ENCODE results near the gene CARD11. TPM values are rescaled to one million over a fixed set of nuclear protein-coding genes. Genes with fewer than 3 reads are reported as not detected.

The CARD11 gene
- total RNA-seq, 1 donor from 2014 or later: 9.3 TPM

DNA sequence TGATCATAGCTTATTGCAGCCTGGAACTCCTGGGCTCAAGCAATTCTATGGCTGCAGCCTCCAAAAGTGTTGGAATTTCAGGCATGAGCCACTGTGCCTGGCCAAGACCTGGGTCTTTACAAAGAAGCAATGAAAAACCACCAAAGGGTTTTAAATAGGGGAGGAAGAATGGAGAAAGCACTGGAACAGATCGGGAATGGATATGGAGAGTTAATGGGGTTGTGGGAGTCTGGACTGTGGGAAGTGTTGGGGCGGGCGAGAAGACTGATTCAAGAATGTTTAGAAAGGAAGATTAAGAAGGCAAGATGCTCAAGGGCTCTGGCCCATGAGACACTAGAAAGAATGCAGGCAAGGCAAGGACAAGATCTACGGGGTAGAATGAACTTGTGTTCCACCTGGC is 98.5 kb downstream of the CARD11 start:
- DNase-seq (ENCODE audit: low spot score in 2 of 2, unreplicated experiment in 2 of 2): peak in 1 of 2 experiments; percentile 2
- H3K9me3 Mint-ChIP-seq: peaks cover 20% of the 10 kb centered on the region
- no peak overlapping the region for H3K4me3 Mint-ChIP-seq
- TF ChIP-seq, protein P1, sequence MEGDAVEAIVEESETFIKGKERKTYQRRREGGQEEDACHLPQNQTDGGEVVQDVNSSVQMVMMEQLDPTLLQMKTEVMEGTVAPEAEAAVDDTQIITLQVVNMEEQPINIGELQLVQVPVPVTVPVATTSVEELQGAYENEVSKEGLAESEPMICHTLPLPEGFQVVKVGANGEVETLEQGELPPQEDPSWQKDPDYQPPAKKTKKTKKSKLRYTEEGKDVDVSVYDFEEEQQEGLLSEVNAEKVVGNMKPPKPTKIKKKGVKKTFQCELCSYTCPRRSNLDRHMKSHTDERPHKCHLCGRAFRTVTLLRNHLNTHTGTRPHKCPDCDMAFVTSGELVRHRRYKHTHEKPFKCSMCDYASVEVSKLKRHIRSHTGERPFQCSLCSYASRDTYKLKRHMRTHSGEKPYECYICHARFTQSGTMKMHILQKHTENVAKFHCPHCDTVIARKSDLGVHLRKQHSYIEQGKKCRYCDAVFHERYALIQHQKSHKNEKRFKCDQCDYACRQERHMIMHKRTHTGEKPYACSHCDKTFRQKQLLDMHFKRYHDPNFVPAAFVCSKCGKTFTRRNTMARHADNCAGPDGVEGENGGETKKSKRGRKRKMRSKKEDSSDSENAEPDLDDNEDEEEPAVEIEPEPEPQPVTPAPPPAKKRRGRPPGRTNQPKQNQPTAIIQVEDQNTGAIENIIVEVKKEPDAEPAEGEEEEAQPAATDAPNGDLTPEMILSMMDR (IDR thresholded peaks at IDR 0.05; ENCODE audit: unreplicated experiment): no peak
- peaks cover 7% of the 10 kb centered on the region for H3K36me3 Mint-ChIP-seq
- no peak overlapping the region for H3K27ac Mint-ChIP-seq
- no peaks in the 10 kb centered on the region for H3K27me3 Mint-ChIP-seq (ENCODE audit: low read depth)
- H3K4me1 Mint-ChIP-seq: no peaks in the 10 kb centered on the region

DNA sequence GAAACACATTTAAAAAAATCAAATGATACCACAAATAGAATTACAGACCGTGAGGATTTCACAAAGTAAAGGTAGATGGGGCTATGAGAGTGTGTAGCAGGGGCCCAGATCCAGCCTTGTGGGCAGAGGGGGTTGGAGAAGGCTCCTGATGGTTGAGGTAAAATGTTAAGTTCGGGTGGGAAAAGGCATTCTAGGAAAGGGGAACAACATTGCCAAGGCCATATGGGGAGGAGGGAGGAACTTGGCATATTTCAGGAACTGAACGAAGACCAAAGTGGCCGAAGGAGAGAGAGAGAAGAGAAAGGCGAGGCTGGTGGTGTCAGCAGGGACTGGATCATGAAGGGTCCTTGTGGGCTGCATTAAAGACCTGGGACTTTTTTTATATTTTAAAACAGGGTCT is 98.9 kb downstream of the CARD11 start:
- Mint-ChIP-seq H3K36me3 (peaks cover 7% of the 10 kb centered on the region), H3K27ac (no peak overlapping the region), H3K4me3 (no peak overlapping the region), H3K4me1 (no peaks in the 10 kb centered on the region), H3K9me3 (peaks cover 16% of the 10 kb centered on the region), H3K27me3 (ENCODE audit: low read depth) (no peaks in the 10 kb centered on the region)
- DNase-seq (ENCODE audit: low spot score in 2 of 2, unreplicated experiment in 2 of 2): no peak
- TF ChIP-seq, protein P1 (IDR thresholded peaks at IDR 0.05; ENCODE audit: unreplicated experiment): no peak

DNA sequence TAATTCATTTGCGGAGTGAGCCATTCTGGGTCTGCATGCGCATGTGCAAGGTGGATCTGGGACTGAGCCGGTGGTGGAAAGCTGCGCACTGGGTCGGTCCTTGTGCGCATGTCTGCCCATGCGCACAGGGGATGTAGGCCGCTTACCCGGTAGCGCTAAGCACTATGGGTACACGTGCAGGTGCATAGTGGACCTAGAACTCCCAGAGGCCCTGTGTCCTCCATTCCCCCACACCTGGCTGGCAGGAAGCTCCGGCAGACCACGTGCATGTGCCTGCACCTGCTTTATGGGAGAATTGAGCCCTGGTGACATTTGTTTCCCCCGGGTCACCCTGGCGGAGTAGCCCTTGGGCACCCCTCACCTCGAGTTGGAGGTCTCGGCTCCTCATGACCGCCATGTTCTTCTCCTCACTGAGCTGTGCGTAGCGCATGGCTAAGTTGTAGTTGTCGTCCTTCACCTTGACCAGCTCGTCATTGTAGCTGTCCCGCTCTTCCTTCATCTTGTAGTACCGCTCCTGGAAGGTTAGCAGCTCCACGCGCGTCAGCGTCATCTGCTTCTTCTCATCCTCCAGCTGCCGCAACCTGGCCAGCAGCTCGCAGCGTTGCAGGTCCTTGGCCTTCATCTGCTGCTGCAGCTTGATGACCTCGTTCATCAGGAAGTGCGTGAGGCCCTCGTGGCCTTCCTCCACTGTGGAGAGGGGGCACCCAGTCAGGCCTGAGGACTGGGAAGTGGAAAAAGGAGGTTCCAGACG is 99.6 kb downstream of the CARD11 start:
- H3K36me3 Mint-ChIP-seq: peaks cover 7% of the 10 kb centered on the region
- H3K4me3 Mint-ChIP-seq: no peak overlapping the region
- H3K9me3 Mint-ChIP-seq: peaks cover 9% of the 10 kb centered on the region
- TF ChIP-seq, protein P1 (IDR thresholded peaks at IDR 0.05; ENCODE audit: unreplicated experiment): no peak
- peak in 1 of 2 experiments; percentile 4 for DNase-seq (ENCODE audit: low spot score in 2 of 2, unreplicated experiment in 2 of 2)
- no peaks in the 10 kb centered on the region for H3K27me3 Mint-ChIP-seq (ENCODE audit: low read depth)
- no peak overlapping the region for H3K27ac Mint-ChIP-seq
- H3K4me1 Mint-ChIP-seq: no peaks in the 10 kb centered on the region

DNA sequence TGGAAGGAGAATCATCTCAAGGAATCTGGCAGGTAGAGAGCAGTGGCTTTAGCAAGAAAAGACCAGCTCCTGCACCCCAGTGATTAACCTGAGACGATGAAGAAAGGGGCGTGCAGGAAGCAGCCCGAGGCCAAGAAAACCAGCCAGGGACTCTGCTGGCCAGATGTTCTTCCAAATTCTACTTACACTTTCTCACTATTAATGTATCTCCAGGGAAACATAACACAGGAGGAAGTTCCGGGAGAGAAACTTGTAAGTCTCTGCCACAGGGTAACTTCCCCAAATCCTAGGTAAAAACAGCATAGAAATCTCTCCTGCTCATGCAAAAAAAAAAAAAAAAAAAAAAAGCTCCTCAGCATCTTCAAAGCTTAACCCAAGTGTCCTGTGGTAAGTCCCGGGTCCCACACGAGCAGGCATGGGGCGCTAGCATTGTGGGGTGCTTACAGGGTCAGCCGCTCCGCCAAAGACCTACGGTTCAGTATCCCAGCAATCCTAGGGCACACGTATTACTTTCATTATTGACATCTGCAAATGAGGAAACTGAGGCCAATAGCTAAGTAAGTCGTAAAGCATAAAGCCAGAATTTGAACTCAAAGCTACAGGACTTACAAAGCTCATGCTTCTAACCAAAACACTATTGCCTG is 102.3 kb downstream of the CARD11 start:
- Mint-ChIP-seq H3K27ac (no peak overlapping the region), H3K27me3 (ENCODE audit: low read depth) (no peaks in the 10 kb centered on the region), H3K36me3 (peaks cover 2% of the 10 kb centered on the region), H3K9me3 (no peaks in the 10 kb centered on the region), H3K4me3 (no peak overlapping the region), H3K4me1 (no peaks in the 10 kb centered on the region)
- DNase-seq (ENCODE audit: low spot score in 2 of 2, unreplicated experiment in 2 of 2): peak in 1 of 2 experiments; percentile 3
- TF ChIP-seq, protein P1 (IDR thresholded peaks at IDR 0.05; ENCODE audit: unreplicated experiment): no peak

- no peaks in the 10 kb centered on the region for H3K9me3 Mint-ChIP-seq
- H3K27ac Mint-ChIP-seq: no peak overlapping the region
- H3K4me1 Mint-ChIP-seq: no peaks in the 10 kb centered on the region
- DNase-seq (ENCODE audit: low spot score in 2 of 2, unreplicated experiment in 2 of 2): no peak
- H3K4me3 Mint-ChIP-seq: no peak overlapping the region
- no peaks in the 10 kb centered on the region for H3K27me3 Mint-ChIP-seq (ENCODE audit: low read depth)
- peaks cover 2% of the 10 kb centered on the region for H3K36me3 Mint-ChIP-seq
- TF ChIP-seq, protein P1 (IDR thresholded peaks at IDR 0.05; ENCODE audit: unreplicated experiment): no peak
Observed at GRCh38 chr7:2940466-2940865, 103.2 kb downstream of the CARD11 start.
